SK-MEL-5 (cell line): ENCODE measurements around the gene DUSP1. TPM values are rescaled to one million over a fixed set of nuclear protein-coding genes. Genes with fewer than 3 reads are reported as not detected.

Experiments used
- DNase-seq: peaks from one replicate; pipeline ENCODE4 v3.0.0-alpha.2; 2016; ENCODE audit warnings: low read depth, low spot score
- in situ Hi-C: cut with HindIII; loops from 2 replicates; pipeline ENCODE4 v1.10.0; 2016; ENCODE audit warnings: low sequenced_read_pairs, high pct_unique_total_duplicates, low pct_unique_long_range_greater_than_20kb
- small RNA-seq, 2 experiments: library from RNA; depleted of rRNA; stranded (forward); fragments of <200 nt; gene quantifications; one replicate each; pipeline ENCODE3, GENCODE V24; 2014
- total RNA-seq: library from RNA; depleted of rRNA; stranded (reverse); fragments of >200 nt; shearing (Covaris generic); gene quantifications from 2 replicates; pipeline ENCODE4 v1.2.3, GENCODE V29; 2014; rRNA removed

DUSP1 gene
- total RNA-seq, 1 experiment from 2014 or later, result 10.9 TPM

GRCh38 chr5:172723508-172723907, 47.5 kb downstream of the DUSP1 start:
- in situ Hi-C loops, result no loop called here
- peak; percentile 68 for DNase-seq

GRCh38 chr5:172722327-172722815, 48.6 kb downstream of the DUSP1 start:
- in situ Hi-C loops, result no loop called here

DNA sequence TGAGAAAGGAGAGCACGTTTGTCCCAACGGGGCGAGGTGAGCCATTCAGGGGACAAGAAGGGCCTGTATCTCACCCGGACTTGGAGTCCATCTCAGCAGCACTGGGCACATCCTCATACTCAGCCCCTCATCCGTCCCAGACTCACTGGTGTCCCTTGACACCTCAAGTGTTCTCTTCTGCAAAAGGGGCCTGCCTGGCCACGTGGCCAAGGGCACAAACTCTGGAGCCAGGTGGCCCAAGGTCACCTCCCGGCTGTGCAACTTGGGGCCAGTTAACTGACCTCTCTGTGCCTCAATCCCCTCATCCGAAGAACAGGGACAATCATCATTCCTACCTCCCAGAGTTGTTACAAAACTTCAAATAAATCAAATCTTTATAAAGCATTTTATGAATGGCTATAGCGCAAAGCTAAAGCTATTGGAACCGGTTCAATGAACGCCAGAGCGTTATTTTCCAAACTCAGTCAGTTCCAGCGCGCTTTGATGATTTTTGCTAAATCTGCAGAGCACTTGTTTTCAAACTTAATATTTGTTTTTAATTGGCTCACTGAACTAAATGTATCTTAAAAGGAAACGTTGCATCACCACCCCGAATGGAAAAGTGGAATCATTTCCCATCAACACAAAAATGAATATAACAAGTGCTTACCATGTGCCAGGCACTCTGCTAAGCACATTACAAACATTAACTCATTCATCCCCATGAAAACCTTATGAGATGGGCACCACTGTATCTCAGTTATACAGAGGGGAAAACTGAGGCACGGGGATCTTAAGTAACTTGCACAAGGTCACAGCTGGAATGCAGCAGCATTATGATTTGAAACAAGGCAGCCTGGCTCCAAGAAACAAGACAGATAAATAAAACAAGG, 49.3 kb downstream of the DUSP1 start:
- DNase-seq, result no peak
- in situ Hi-C loops, result no loop called here

More at GRCh38 chr5:172722327-172722815, 48.6 kb downstream of the DUSP1 start:
- DNase-seq, result no peak

DNA sequence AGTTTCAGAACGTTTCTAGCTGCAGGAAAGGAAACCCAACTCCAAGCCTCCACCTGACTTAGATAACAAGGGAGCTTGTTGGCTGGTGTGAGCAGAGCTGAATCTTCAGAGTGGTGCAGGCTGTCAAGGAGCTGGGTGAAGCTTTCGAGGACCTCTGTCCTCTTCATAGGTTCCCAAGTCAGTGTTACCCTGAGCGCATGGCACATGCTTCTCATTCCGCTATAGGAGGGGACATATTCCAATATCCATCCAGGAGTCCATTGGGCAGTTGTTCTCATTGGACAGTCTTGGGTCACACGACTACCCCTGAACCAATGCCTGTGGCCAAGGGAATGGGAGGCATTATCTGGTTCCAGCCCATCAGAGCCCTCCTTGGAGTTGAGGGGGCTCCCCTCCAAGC, 50.3 kb downstream of the DUSP1 start:
- in situ Hi-C loops, result no loop called here
- no peak for DNase-seq

- no peak for DNase-seq
- in situ Hi-C loops, result no loop called here
These were observed 51.8 kb downstream of the DUSP1 start for GRCh38 chr5:172719211-172719610.

GRCh38 chr5:172718527-172719114, 52.4 kb downstream of the DUSP1 start:
- DNase-seq, result no peak
- in situ Hi-C loops, result no loop called here

Small RNAs within 50 kb of the gene (small RNA-seq; reads per million reads assigned to genes)
- gene AC022217.4, result 0 reads per million in 2 experiments
- 0 reads per million in 2 experiments for gene RF00019

Other genes starting within 250 kb of the DUSP1 start
- gene NEURL1B, start 129.9 kb downstream of the DUSP1 start, total RNA-seq, result 0.11 and 0.32 TPM in 2 replicates
- gene ERGIC1, start 63.1 kb upstream of the DUSP1 start, total RNA-seq, result 91.3 and 98.4 TPM in 2 replicates
- gene RPL26L1, start 188.2 kb upstream of the DUSP1 start, total RNA-seq, result 97.8 and 107 TPM in 2 replicates
- gene ATP6V0E1, start 212.6 kb upstream of the DUSP1 start, total RNA-seq, result 303 and 324 TPM in 2 replicates